Fibroblast of skin of back (primary cell): ENCODE results near the gene PAK5.

ENCODE experiments used
- DNase-seq: peaks from one replicate; pipeline ENCODE4 v3.0.0-alpha.2; 2013

PAK5 gene

DNA sequence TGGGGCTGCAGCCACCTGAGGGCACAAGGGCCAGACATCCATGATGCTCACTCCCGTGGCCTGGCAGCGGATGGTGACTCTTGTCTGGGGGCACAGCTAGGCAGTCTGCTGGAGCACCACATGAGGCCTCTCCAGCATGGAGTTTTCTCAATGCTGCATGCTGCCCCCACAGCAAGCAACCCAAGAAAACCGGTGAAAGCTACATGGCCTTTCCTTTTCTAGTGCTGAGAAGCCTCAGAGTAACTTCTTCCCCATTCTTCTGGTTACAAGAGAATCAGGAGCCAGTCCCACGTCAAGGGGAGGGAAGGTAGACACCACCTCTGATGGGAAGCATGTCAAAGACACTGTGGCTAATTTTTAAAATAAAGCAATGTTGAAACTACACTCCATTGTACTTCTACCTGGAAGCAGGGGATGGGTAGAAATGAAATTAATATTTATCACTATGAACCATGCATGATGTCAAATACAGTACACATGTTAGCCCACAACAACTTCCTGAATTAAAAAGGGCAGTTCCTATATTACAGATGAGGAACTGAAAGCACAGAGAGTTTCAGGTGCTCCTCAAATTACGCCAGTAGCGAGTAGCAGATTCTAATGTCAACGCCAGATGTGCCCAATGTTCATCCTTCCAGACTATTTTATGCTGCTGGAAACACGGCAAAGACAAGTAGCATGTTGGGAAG, 223.0 kb downstream of the PAK5 start:
- no peak for DNase-seq

DNA sequence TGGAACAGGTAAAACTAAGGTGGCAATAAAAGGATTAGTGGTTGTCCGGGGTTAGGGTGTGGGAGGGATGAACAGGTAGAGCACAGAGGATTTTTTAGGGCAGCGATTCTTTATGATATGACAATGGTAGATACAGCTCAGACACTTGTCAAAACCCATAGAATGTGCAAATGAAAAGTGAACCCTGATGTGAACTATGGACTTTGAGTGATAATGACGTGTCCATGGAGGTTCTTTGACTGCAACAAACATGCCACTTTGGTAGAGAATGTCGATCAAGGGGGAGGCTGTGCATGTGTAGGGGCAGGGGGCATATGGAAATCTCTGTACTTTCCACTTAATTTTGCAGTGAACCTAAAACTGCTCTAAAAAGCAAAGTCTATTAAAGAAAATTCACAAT, 223.8 kb downstream of the PAK5 start:
- no peak for DNase-seq

DNA sequence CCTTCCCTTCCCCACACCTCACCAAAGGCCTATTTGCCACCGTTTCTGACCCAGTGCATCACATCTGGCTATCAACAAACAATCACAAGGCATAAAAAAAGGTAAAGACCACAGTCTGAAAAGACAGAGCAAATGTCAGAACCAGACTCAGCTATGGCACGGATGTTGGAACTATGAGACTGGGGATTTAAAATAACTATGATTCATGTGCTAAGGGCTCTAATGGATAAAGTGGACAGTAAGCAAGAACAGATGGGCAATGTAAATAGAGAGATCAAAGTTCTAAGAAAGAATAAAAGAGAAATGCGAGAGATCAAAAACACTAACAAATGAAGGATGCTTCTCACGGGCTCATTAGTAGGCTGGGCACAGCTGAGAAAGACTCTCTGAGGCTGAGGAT, 225.0 kb downstream of the PAK5 start:
- DNase-seq, result peak; percentile 22

DNA sequence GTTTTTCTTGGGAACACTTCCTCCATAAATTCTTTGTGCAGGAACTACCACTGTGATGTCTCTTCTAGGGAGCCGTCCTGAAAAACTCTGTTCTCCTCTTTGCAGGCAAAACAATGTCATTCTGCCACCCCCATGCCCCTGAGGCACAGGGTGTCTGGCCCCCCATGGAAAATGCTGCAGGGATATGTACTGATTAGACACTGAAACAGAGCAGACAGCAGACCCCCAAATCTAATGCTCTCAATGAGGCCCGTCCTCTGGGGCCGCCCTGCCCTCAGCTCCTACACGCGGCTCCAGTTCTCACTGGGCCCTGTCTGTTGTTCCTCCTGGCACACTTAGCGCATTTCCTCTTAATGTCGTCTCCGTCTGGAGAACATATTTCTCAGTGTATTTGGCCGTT, 227.0 kb downstream of the PAK5 start:
- no peak for DNase-seq

DNA sequence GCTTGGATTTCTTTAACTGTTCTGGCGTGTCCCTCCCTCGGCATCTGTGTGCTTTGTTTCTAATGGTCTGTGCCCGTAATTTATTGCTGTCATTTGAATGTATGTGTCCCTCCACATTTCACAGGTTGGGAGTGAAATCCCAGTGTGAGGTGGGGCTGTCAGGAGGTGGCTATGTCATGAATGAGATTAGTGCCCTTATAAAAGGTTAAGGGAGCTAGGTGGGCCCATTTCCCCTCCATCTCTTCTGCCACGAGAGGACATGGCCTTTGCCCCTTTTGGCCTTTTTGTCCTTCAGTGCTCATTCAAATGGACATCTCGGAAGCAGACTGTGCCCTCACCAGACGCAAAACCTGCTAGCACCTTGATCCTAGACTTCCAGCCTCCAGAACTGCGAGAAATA, 228.2 kb downstream of the PAK5 start:
- no peak for DNase-seq

DNA sequence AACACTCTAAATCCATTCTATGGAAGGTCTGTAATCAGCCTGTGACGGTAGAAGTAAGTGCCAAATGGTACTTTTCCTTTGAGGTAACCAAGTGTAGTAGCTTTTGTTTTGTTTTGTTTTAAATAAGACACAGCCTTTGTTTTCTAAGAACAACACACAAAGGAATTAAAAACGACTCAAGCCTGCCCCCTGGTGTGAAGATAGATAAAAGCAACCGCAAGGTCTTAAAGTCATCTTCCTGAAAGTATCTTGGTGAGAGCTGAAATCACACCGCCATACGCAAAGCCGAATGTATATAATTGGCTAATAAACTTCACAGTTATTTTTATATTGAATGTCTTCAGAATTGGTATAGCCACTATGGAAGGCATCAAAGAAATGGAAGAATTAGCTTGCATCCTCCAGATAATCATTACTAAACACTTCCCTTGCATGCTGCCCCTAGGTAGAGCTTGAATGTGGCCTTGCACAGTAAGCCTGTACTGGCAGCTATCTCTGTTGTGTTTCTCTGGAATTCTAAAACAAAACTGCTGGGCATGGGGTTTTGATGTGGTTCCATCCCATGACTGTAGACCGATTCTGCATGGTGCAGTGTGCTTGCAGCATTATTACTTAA, 228.9 kb downstream of the PAK5 start:
- peak; percentile 64 for DNase-seq

DNA sequence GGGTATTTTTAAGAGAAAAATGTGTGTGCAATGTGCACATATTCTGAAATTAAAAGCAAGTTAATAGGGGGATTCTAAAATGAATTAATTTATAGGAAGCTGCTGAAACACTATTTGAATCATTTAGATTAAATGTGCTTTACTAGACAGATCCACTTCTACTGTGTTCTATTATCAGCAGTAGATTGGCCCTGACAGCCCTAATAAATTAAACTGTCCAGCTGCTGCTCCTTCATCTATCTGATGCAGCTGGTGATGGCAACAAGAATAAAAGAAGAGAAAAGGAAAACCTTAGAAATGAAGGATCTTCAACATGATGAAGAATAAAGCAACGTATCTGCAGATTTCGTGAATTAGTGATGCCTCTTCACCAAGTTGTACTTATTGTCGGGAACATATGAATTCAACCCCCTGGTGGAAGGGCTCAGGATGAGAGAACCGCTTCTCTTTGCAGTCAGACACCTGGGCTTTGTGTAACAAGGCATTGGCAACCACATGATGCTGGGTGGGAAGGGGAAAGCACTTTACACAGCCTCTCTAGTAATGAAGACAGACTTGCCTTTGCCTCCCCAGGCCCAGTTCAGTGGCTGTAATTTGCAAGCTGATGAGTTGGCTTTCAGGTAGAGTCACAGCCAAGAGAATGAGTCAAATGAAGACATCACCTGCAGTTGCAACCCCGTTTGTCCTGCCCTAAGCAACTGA, 230.1 kb downstream of the PAK5 start:
- no peak for DNase-seq

DNA sequence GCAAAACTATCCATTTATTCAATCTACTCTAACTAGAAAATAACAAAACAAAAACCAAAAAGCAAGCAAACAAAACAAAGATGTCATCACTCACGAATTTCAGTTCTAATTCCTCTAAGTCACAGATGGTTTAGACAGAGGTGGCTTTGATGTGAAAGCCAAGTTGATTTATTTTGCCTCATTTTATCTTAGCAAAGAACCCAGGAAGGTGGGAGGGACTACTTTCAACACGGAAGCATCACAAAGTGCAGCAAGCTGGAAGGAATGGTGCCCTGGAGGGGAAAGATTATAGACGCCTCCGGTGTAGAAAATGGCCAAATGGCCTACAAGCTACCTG, 236.1 kb downstream of the PAK5 start:
- DNase-seq, result no peak

DNA sequence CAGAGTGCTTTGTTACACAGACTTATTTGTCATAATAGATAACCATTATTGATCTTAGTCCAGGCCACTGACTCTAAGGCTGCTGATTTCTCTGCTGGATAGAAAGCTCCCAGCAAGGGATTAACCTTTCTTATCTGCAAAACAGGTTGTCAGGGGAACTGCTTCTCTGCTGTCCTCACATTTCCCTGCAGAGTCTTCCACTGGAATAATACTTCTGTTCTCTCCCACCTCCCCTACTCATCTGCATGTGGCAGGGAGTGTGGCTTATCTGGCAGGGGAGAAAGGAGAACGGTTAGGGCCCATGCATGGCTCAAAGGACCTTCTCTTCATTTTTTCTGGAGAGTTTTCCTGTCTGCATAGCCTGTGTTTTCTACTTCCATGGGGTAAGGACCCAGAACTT, 238.3 kb downstream of the PAK5 start:
- no peak for DNase-seq

DNA sequence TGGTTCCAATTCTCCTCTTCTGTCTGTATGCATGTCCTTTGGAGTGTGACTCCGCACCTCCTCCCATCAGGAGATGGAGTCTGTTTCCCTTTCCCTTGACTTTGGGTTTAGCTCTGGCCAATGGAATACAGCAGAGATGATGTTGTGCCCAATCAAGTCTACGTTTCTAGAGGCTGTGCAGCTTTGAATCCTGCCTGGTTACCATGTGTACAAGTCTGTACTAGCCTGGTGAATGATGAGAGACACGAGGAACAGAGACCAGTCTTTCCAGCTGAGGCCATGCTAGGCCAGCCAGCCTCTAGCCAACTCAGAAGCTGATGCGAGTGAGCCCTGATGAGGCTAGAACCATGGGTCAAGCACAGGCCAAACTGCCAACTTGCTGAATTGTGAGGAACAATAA, 241.3 kb downstream of the PAK5 start:
- no peak for DNase-seq

DNA sequence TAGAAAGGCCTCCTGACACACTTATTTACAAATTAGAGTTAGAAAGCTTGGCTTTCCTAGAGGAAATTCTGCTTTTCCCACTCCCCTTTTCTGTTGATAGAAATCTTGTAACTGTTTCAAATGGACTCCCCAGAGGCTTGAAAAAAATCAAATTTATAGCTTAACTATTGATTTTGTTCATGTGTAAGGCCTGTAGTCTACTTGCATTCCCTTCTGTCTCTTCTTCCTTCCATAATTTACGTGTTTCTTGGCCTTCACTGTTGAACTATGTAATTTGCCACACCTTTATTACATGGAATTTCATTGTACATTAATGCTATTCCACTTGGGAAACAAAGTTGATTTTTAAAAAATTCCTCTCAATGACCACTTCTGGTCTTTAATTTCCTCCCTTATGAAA, 243.1 kb downstream of the PAK5 start:
- DNase-seq, result no peak

DNA sequence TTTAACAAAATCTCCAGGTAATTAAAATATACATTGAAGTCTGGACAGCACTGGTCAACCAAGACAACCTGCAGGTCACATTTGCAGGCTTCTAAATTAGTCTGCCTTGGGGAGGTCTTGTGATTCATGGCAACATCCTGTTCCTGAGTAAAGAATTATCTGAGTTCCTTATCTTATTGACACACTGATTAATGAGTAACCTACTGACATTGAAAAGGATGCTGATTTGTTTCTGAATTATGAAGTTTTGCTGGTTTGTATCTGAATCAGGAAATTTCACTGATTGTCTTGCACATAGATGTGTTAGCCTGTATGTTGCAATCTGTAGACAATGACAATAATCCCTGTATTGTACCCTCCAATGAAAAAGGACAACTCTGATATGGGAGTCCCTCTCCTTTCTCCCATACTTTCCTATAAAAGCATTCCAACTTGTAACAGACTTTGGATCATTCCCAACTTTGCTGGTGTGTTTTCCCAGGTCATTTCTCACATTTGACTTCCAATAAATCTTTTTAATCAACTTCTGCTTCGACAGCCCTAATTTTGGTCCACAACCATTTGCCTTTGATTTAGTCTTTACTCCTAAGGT, 244.5 kb downstream of the PAK5 start:
- peak; percentile 6 for DNase-seq

DNA sequence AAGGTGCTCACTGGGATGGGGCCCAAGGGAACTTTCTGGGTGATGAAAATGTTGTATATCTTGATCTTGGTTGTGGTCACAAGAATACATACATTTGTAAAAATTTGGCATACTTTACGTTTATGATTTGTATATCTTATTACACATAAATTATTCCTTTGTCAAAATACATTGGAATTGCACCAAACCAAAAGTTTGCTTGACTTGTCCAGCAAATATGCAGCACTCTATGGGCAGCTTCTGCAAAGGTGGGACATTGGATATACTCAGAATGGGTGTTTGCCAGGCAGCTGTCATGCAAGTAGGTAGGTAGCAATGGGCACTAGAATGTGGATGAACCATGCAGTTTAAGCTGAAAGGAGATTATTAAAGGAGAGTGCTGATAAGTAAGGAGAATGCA, 246.5 kb downstream of the PAK5 start:
- DNase-seq, result no peak

DNA sequence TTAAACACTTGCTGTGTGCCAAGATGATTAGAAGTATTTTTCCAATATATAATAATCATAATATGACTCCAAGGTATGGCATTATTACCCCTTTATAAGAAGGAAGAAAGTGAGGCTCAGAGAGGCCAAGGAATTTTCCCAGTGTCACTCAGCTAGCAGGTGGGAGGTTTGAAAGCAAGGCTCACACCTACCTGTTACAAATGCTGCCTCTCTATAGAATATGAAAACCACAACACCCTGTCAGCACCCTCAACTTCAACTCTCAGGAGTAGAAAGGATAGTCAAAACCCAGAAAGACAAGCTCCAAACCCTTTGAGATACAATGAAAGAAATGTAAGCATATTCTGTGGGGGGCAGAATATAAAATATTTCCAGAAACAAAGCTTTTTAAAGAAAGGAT, 247.8 kb downstream of the PAK5 start:
- DNase-seq, result no peak

DNA sequence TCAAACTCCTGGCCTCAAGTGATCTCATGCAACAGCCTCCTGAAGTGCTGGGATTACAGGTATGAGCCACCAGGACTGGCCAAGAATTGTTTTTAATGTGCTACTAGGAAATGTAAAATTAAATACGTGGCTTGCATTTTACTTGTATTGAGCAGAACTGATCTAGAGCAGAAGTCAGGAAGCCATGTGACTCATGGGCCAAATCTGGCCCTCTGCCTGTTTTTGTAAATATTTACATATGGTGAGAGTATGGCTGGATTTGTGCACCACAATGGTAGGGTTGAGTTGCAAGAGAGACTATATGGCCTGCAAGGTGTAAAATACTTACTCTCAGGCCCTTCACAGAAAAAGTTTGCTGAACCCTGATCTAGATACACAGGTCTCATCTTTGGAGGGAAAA, 248.7 kb downstream of the PAK5 start:
- DNase-seq, result peak; percentile 51

DNA sequence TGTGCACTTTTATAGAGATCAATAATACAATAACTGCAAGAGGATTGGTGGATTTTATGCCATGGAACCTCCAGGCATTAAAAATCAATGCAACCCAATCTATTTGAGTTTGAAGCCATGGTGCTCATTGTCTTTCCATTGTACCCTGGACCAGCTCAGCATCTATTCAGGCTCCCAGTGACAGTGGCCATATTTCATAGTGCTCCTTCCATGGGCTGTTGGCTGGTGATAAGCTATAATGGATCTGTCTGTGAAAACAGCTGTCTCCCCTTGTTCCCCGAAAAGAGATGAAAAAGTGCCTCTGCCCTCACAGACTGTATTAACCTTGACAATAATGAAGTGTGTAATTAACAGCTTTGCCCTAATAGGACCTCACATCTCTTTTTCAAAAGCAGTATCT, 250.2 kb downstream of the PAK5 start:
- no peak for DNase-seq

DNA sequence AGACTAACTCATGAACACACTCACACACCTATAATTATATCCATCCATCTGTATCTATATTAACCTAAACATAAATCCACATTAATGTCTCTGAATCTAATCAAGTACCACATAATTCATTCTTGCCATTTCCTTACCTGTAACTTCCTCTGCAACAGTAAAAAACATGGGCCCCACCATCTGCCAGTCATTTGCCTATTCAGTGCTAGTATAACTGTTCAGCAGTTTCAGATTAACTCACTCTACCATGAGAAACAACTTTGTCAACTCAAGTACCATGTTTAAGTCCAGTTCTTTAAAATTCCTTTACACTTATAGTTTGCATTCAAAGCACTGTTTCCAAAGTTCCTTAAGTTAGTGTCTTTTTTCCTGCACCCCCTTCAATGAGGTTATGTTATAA, 255.7 kb downstream of the PAK5 start:
- DNase-seq, result no peak

DNA sequence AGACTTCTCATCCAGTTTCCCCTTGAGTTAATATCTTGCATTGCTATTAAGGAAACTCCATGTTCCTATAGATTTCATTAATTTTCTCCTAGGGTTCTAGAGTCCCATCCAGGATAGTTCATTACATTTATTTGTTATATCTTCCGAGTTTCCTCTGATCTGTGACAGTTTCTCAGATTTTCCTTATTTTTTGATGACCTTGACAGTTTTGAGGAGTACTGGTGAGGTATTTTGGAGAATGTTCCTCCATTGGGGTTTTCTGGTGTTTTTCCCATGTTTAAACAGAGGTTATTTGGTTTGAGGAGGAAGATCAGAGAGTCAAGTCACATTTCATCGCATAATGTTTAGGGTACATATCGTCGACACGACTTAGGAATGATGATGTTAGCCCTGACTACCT, 256.7 kb downstream of the PAK5 start:
- no peak for DNase-seq

DNA sequence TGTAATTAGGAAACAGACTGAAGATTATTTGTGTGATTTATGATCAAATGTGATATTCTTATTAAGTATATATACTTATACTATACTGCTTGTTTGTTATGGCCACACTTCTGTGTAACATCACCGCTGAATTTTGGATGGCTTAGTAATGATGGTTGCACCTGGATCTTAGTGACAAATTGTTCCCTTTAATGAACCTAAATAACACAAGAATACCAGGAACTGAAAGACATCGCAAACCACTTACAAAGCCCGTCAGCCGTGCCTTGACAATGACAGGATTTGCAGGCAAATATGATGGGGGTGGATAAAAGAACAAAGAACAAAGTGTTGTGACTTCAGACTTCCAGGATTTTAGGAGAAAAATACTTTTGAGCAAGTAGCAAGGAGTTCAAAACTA, 257.4 kb downstream of the PAK5 start:
- no peak for DNase-seq

DNA sequence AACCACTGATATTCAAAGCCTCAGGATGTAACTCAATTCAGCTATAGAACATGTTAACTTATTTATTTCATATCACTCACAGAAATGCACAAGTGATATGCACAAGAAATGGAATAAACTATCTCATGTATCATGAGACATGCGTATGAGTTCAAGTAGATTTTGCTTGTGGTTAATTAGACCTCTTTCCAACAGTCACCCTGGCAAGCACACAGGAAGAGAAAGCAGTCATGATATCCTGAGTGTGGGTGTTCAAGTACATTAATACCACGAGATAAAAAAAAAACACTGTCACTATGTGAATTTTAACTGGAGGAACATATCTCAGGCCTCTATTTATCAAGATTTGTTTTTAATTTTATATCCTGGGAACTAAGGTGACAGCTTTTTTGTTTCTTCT, 260.3 kb downstream of the PAK5 start:
- no peak for DNase-seq

DNA sequence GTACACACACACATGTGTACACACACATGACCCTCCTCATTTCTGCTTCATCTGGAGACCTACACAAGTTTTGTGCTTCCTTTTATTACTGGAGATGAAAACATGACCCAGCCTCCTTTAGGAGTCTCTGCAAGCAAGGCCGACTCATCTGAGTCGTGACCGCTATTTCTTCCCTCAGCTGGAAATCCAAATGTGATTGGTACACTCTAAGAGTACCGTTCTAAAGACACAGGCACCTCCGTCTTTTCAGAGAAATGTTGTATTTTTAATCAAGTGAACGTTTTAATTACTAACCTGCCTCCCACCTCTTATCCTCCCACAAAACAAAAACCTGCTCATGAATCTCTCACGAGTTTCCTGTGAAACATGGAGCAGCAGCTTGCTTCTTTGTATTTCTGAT, 261.5 kb downstream of the PAK5 start:
- DNase-seq, result no peak

DNA sequence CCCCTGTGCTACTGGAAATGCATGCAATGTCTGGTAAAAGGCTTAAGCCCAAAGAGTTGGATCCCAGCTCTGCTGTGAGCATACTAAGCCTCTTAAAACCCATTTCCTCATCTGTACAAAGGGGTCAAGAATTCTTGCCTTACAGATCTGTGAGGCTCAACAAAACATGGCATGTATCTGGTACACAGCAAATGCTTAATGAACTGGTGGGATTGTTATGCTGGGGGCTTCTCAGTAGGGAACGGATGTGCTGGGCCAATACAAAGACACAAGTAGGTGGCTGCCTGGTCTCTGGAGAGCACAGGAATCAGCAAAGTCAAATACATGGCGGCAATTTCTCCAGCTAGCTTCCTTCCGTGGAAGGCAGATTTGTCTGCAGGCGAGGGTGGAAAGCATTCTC, 262.2 kb downstream of the PAK5 start:
- no peak for DNase-seq

DNA sequence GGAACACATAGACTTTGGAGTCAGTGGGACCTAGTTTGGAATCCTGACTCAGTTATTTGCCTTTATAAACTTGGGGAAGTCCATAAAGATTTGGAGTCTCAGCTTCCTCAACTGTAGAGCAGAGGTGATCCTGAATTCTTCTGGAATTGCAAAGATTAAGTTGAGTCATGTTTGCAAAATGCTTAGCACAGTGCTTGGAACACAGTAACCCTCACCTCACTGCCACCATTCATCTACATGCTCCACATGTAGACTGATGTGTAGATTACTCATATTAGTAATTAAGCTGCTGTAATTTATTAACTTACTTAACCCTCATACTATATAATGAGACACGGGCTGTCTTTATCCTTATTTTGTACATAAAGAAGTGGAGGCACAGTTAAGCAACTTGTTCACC, 263.0 kb downstream of the PAK5 start:
- DNase-seq, result no peak

DNA sequence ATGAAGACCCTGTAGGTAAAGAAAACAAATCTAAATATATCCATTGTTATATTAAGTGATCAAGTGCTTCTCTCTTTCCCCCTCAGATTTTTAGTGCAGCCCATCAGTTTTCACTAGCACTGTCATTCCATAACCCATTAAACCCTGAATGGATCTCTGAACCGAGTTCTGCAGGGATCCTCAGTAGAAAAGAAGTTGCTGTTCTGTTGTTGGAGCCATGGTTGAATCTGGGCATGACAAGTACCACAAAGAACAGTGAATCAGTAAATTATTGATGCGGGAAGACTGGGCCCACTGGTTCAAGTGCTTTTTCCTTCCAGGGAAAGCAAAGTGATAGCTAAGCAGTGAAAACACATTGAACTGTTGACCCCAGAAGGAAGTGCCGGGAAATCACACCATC, 264.1 kb downstream of the PAK5 start:
- DNase-seq, result no peak
